Smooth muscle cell (in vitro differentiated cells): ENCODE measurements around the gene RPAP2. TPM values are rescaled to one million over a fixed set of nuclear protein-coding genes. Genes with fewer than 3 reads are reported as not detected.

Experiments used
- DNase-seq: peaks from one replicate; lab custom pipeline; 2025; ENCODE audit not compliant: unreplicated experiment; lab: John Stamatoyannopoulos, UW
- H2AFZ ChIP-seq: fragments of 200-600 bp; sonication (generic); 2 replicates; pipeline ENCODE4 v1.6.0; 2016; ENCODE audit warnings: antibody characterized with exemption, low read depth, mild to moderate bottlenecking
- H3F3A ChIP-seq: fragments of 200-600 bp; sonication (generic); 2 replicates; pipeline ENCODE4 v1.6.0; 2017; ENCODE audit warnings: antibody characterized with exemption, low read depth
- H3K27ac ChIP-seq: fragments of 200-600 bp; sonication (generic); 2 replicates; pipeline ENCODE4 v1.5.1; 2016; ENCODE audit warnings: low read depth, mild to moderate bottlenecking
- H3K27me3 ChIP-seq: fragments of 200-600 bp; sonication (generic); 2 replicates; pipeline ENCODE4 v1.6.1; 2016; ENCODE audit warnings: low read depth, mild to moderate bottlenecking
- H3K36me3 ChIP-seq: fragments of 200-600 bp; sonication (generic); 2 replicates; pipeline ENCODE4 v1.5.1; 2016; ENCODE audit warnings: low read depth
- H3K4me1 ChIP-seq: fragments of 200-600 bp; sonication (generic); 2 replicates; pipeline ENCODE4 v1.5.1; 2016; ENCODE audit warnings: low read depth
- H3K4me2 ChIP-seq: fragments of 200-600 bp; sonication (generic); 2 replicates; pipeline ENCODE4 v1.6.0; 2016; ENCODE audit warnings: mild to moderate bottlenecking
- H3K4me3 ChIP-seq: fragments of 200-600 bp; sonication (generic); 2 replicates; pipeline ENCODE4 v1.5.1; 2016; ENCODE audit warnings: mild to moderate bottlenecking
- H3K79me2 ChIP-seq: fragments of 200-600 bp; sonication (generic); 2 replicates; pipeline ENCODE4 v1.6.0; 2016; ENCODE audit warnings: low read depth, mild to moderate bottlenecking
- H3K9ac ChIP-seq: fragments of 200-600 bp; sonication (generic); 2 replicates; pipeline ENCODE4 v1.6.0; 2016; ENCODE audit warnings: low read depth
- H3K9me3 ChIP-seq: fragments of 200-600 bp; sonication (generic); replicated peaks from 2 replicates; pipeline ENCODE4 v1.5.1; 2016; ENCODE audit warnings: low read depth
- H4K20me1 ChIP-seq: fragments of 200-600 bp; sonication (generic); 2 replicates; pipeline ENCODE4 v1.6.0; 2016; ENCODE audit warnings: low read depth
- WGBS: methylation state at CpG from one replicate; pipeline ENCODE4 v1.1.7; 2016; ENCODE audit warnings: low lambda C conversion rate; 5-methylcytosine and 5-hydroxymethylcytosine counted together
- polyA plus RNA-seq: library from polyadenylated mRNA; unstranded; fragments of >200 nt; fragmentation: Nextera tagmentation; extraction: Ambion mirVana; gene quantifications from 2 replicates; pipeline ENCODE4 v1.2.1, GENCODE V29; 2016
- total RNA-seq: library from RNA; depleted of rRNA; stranded (reverse); fragments of >200 nt; gene quantifications from 2 replicates; pipeline ENCODE4 v1.2.3, GENCODE V29; 2014
- TF ChIP-seq, protein P1 (sequence below): fragments of 200-600 bp; sonication (generic); IDR thresholded peaks from 2 replicates; pipeline ENCODE4 v1.5.1; 2017; ENCODE audit warnings: borderline replicate concordance, mild to moderate bottlenecking, antibody characterized with exemption; ENCODE audit not compliant: insufficient read depth, poor library complexity, severe bottlenecking

RPAP2 gene
- total and polyA plus RNA-seq, 2 experiments from 2014 or later, result 18.8 to 34.2 TPM

GRCh38 chr1:92366040-92366395 is 67.2 kb downstream of the RPAP2 start:
- Histone ChIP-seq H3K79me2 (no peaks in the 10 kb centered on the region), H2AFZ (no peak overlapping the region), H3K36me3 (no peaks in the 10 kb centered on the region), H3K27ac (no peak overlapping the region), H3F3A (no peaks in the 10 kb centered on the region), H3K4me2 (no peak overlapping the region), H3K4me3 (no peak overlapping the region), H3K4me1 (no peaks in the 10 kb centered on the region), H3K9ac (no peak overlapping the region), H4K20me1 (no peaks in the 10 kb centered on the region), H3K9me3 (no peaks in the 10 kb centered on the region), H3K27me3 (no peaks in the 10 kb centered on the region)
- TF ChIP-seq, protein P1, sequence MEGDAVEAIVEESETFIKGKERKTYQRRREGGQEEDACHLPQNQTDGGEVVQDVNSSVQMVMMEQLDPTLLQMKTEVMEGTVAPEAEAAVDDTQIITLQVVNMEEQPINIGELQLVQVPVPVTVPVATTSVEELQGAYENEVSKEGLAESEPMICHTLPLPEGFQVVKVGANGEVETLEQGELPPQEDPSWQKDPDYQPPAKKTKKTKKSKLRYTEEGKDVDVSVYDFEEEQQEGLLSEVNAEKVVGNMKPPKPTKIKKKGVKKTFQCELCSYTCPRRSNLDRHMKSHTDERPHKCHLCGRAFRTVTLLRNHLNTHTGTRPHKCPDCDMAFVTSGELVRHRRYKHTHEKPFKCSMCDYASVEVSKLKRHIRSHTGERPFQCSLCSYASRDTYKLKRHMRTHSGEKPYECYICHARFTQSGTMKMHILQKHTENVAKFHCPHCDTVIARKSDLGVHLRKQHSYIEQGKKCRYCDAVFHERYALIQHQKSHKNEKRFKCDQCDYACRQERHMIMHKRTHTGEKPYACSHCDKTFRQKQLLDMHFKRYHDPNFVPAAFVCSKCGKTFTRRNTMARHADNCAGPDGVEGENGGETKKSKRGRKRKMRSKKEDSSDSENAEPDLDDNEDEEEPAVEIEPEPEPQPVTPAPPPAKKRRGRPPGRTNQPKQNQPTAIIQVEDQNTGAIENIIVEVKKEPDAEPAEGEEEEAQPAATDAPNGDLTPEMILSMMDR, result no peak
- DNase-seq, result no peak
- WGBS, result 100% methylated on average over 2 of the region's 2 CpGs

DNA sequence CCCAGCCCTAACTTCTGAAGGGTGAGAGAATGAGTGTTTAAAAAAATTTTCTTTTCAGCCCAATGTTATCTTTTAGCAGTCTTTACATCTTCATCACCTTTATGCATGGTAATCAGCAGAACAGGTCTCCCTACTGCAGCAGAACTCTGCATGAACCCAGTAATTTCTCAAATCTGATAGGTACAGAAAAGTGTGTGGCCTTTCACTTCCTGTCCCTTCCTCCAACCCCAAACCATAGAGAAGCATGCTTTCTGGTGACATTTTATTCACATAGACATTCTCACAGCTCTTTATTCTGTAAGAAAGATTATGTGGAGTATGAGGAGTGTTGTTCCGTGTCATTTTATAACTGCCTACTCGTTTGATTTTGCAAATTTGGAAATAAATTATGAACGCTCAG is 68.6 kb downstream of the RPAP2 start:
- TF ChIP-seq, protein P1, result no peak

DNA sequence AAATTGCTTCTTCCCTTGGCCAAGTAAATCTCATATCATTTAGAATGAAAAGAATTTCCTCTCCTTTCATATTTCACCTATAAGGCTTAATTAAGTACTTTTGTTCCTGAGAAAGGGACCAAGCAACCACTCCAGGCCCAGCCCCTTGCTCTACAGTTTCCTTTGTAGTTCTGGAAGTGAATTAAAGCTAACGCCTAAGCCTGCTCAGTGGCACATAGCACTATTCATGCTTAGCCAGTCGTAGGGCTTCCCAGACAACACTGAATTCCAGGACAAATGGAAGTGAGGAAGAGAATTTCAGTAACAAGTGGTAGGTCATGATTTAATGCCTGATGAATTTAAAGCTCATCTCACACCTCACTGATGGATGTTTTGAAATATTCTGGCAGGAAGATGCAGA is 73.3 kb downstream of the RPAP2 start:
- WGBS, result 76% methylated on average over 2 of the region's 2 CpGs
- Histone ChIP-seq H3K27me3 (no peaks in the 10 kb centered on the region), H3K9me3 (no peaks in the 10 kb centered on the region), H3K36me3 (no peaks in the 10 kb centered on the region), H4K20me1 (no peaks in the 10 kb centered on the region), H3F3A (no peaks in the 10 kb centered on the region), H3K4me2 (no peak overlapping the region), H3K4me3 (no peak overlapping the region), H3K27ac (no peak overlapping the region), H3K9ac (no peak overlapping the region), H2AFZ (no peak overlapping the region), H3K4me1 (peaks cover 4% of the 10 kb centered on the region), H3K79me2 (no peaks in the 10 kb centered on the region)
- TF ChIP-seq, protein P1, result no peak
- no peak for DNase-seq

More for the DNA sequence above, 68.6 kb downstream of the RPAP2 start:
- no peaks in the 10 kb centered on the region for H3K9me3 ChIP-seq
- H2AFZ ChIP-seq, result no peak overlapping the region
- H3K79me2 ChIP-seq, result no peaks in the 10 kb centered on the region
- H3K27ac ChIP-seq, result no peak overlapping the region
- no peak overlapping the region for H3K4me2 ChIP-seq
- WGBS, result 98% methylated on average over 3 of the region's 3 CpGs
- no peaks in the 10 kb centered on the region for H3K36me3 ChIP-seq
- H3K27me3 ChIP-seq, result no peaks in the 10 kb centered on the region
- no peaks in the 10 kb centered on the region for H4K20me1 ChIP-seq
- no peak overlapping the region for H3K9ac ChIP-seq
- no peak overlapping the region for H3K4me3 ChIP-seq
- no peaks in the 10 kb centered on the region for H3F3A ChIP-seq
- H3K4me1 ChIP-seq, result peaks cover 4% of the 10 kb centered on the region
- no peak for DNase-seq

DNA sequence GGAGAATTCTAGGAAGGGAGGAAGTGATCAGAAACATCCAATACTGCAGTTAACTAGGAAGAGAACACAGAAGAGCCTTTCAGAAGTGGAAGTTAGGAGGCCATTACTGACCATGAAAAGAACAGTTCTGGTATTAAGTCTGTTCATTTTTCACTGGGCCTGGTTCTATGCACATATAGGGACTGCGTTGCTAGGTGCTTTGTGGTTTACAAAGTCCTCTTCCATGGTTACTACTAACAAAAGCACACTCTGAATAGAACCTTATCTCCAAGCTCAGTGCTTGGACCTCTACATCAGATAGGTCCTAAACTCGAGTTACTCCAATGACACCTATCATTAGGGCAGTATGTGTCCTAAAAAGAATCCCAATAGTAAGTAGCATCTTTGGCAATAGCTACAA is 75.4 kb downstream of the RPAP2 start:
- H3K4me3 ChIP-seq, result no peak overlapping the region
- no peaks in the 10 kb centered on the region for H3K27me3 ChIP-seq
- H3K27ac ChIP-seq, result no peak overlapping the region
- DNase-seq, result no peak
- H3K4me2 ChIP-seq, result no peak overlapping the region
- H3K9me3 ChIP-seq, result no peaks in the 10 kb centered on the region
- no peak overlapping the region for H2AFZ ChIP-seq
- 96% methylated on average over 2 of the region's 2 CpGs for WGBS
- no peak overlapping the region for H3K9ac ChIP-seq
- TF ChIP-seq, protein P1, result no peak
- H4K20me1 ChIP-seq, result no peaks in the 10 kb centered on the region
- H3K4me1 ChIP-seq, result peaks cover 4% of the 10 kb centered on the region
- H3K79me2 ChIP-seq, result no peaks in the 10 kb centered on the region
- peaks cover 4% of the 10 kb centered on the region for H3K36me3 ChIP-seq
- H3F3A ChIP-seq, result no peaks in the 10 kb centered on the region
